EL (cell line): Measurements from ENCODE around the gene DNAL1.

Experiments
- DNase-seq: peaks from one replicate; pipeline ENCODE4 v3.0.0-alpha.2; 2016

Gene DNAL1

GRCh38 chr14:73710737-73711136 is 66.0 kb downstream of the DNAL1 start:
- no peak for DNase-seq

GRCh38 chr14:73712071-73712506 is 67.3 kb downstream of the DNAL1 start:
- peak; percentile 31 for DNase-seq

GRCh38 chr14:73712540-73713180 is 67.9 kb downstream of the DNAL1 start:
- DNase-seq, result peak; percentile 51

- no peak for DNase-seq
Measured at GRCh38 chr14:73713206-73713802, 68.5 kb downstream of the DNAL1 start.

GRCh38 chr14:73713803-73714655 is 69.2 kb downstream of the DNAL1 start, which contains the start of gene PNMA1:
PNMA1 (minus strand) TSS chr14:73714384; CDS start chr14:73713639, 745 bp downstream.
- peak; percentile 88 for DNase-seq

- DNase-seq, result no peak
Measured at GRCh38 chr14:73714656-73715081, 69.9 kb downstream of the DNAL1 start.

GRCh38 chr14:73715707-73716106 is 70.9 kb downstream of the DNAL1 start:
- no peak for DNase-seq

GRCh38 chr14:73717266-73717665 is 72.5 kb downstream of the DNAL1 start:
- peak; percentile 33 for DNase-seq

GRCh38 chr14:73717711-73718417 is 73.1 kb downstream of the DNAL1 start:
- no peak for DNase-seq

- DNase-seq, result no peak
Measured at GRCh38 chr14:73718418-73719251, 73.8 kb downstream of the DNAL1 start.

GRCh38 chr14:73719361-73719760 is 74.6 kb downstream of the DNAL1 start:
- no peak for DNase-seq

GRCh38 chr14:73719791-73720190 is 75.0 kb downstream of the DNAL1 start:
- DNase-seq, result no peak

GRCh38 chr14:73720636-73721035 is 75.8 kb downstream of the DNAL1 start:
- no peak for DNase-seq

GRCh38 chr14:73721101-73721821 is 76.5 kb downstream of the DNAL1 start:
- no peak for DNase-seq

- DNase-seq, result no peak
Measured at GRCh38 chr14:73722581-73722980, 77.8 kb downstream of the DNAL1 start.

GRCh38 chr14:73723406-73723796 is 78.6 kb downstream of the DNAL1 start:
- no peak for DNase-seq

- peak; percentile 98 for DNase-seq
Measured at GRCh38 chr14:73723797-73724661, 79.2 kb downstream of the DNAL1 start.

- no peak for DNase-seq
Measured at GRCh38 chr14:73724696-73725095, 79.9 kb downstream of the DNAL1 start.

GRCh38 chr14:73725116-73726024 is 80.6 kb downstream of the DNAL1 start:
- DNase-seq, result peak; percentile 59
